Mesodermal cell (in vitro differentiated cells): Measurements from ENCODE around the gene PPTC7.
"Not testable (repeated sequence)": the region's sequence is repeated elsewhere in the genome, so short reads cannot be mapped to it uniquely, and the experiment has no call there.

Source experiments
- H3K27ac ChIP-seq: 2 replicates; pipeline ENCODE4 v1.7.0; 2013; ENCODE audit warnings: mild to moderate bottlenecking, low read depth, low read length, moderate library complexity; ENCODE audit not compliant: severe bottlenecking
- H3K36me3 ChIP-seq: 2 replicates; pipeline ENCODE4 v1.7.1; 2013; ENCODE audit warnings: mild to moderate bottlenecking, low read length, moderate library complexity; ENCODE audit not compliant: control insufficient read depth, insufficient read depth
- H3K4me1 ChIP-seq: one replicate; pipeline ENCODE4 v1.7.1; 2013; ENCODE audit warnings: mild to moderate bottlenecking, low read length; ENCODE audit not compliant: insufficient read depth, control insufficient read depth, poor library complexity, severe bottlenecking
- H3K4me3 ChIP-seq: 2 replicates; pipeline ENCODE4 v1.7.0; 2013; ENCODE audit warnings: low read length, control low read depth, mild to moderate bottlenecking; ENCODE audit not compliant: insufficient read depth, poor library complexity, severe bottlenecking; ENCODE audit errors: extremely low read depth
- H3K9me3 ChIP-seq: 2 replicates; pipeline ENCODE4 v1.7.1; 2013; ENCODE audit warnings: mild to moderate bottlenecking, low read length, moderate library complexity; ENCODE audit not compliant: control insufficient read depth
- WGBS, 2 experiments: methylation state at CpG; one replicate each; pipeline ENCODE4 v1.1.5; 2013; ENCODE audit warnings: missing lambda C conversion rate in 2 of 2; ENCODE audit not compliant: insufficient coverage in 2 of 2; 5-methylcytosine and 5-hydroxymethylcytosine counted together

Gene PPTC7

DNA sequence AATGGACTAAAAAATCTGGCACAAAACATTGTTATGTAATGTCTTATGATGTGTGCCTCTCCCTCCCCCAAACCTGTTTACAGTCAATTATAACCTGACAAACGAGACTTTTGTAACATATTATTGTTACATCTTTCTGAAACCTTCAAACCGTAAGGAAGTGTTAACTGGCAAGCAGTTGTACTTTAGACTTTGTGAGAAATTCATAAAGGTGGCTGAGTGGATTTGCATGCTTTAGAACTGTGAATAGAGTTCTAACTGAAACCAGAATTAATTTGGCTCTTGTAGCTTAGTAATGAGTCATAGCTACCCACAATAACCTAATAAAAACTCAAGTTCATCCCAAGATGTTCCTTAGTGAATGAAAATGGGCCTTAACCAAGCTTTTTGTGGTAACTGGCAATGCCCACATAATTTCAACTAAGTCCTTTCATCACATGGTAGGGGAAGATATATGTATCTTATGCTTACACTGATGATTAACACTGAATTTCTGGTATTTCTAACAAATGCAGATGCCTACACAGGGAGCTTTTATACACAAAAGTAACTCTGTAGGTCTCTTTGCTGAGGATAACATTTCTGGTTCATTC lies 51.3 kb downstream of the PPTC7 start:
- Histone ChIP-seq H3K27ac (no peak overlapping the region), H3K9me3 (no peaks in the 10 kb centered on the region), H3K36me3 (peaks cover 17% of the 10 kb centered on the region), H3K4me1 (no peaks in the 10 kb centered on the region), H3K4me3 (no peak overlapping the region)
- WGBS, 2 experiments: 86 to 100% methylated on average over 1 of the region's 2 CpGs

DNA sequence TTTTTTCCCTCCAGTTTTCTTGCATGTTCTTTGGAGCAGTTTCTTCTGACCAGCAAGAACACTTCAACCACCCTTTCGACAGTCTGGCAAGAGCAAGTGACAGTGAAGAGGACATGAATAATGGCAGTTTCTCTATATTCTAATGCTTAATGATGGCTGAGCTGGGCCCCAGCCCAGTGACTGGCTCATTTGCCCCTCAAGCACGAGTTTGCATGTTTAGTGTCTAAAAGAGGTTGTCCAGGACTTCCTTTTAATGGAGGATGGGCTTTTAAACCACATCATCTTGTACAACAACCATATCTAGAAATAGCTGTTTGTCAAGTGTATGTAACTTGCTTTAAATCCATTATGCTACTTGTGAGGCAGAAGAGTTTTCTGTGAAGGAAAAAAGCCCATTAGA lies 52.6 kb downstream of the PPTC7 start:
- Histone ChIP-seq H3K27ac (no peak overlapping the region), H3K4me3 (no peak overlapping the region), H3K9me3 (no peaks in the 10 kb centered on the region), H3K4me1 (no peaks in the 10 kb centered on the region), H3K36me3 (peaks cover 5% of the 10 kb centered on the region)
- WGBS, 2 experiments: no CpG with 5 or more reads among the region's 2 CpGs

GRCh38 chr12:110528277-110528839 lies 54.8 kb downstream of the PPTC7 start:
- H3K4me1 ChIP-seq: no peaks in the 10 kb centered on the region
- no peaks in the 10 kb centered on the region for H3K36me3 ChIP-seq
- no peaks in the 10 kb centered on the region for H3K9me3 ChIP-seq
- H3K27ac ChIP-seq: no peak overlapping the region
- H3K4me3 ChIP-seq: no peak overlapping the region
- 88 to 100% methylated on average over 2 to 3 of the region's 6 CpGs for WGBS, 2 experiments

GRCh38 chr12:110520876-110521712 lies 62.0 kb downstream of the PPTC7 start:
- not testable (repeated sequence) for H3K9me3 ChIP-seq, H3K36me3 ChIP-seq, H3K27ac ChIP-seq, H3K4me3 ChIP-seq, H3K4me1 ChIP-seq
- WGBS, 2 experiments: 90 to 93% methylated on average over 5 to 6 of the region's 11 CpGs

- H3K36me3 ChIP-seq, H3K27ac ChIP-seq, H3K4me1 ChIP-seq, H3K4me3 ChIP-seq, H3K9me3 ChIP-seq: not testable (repeated sequence)
- WGBS, 2 experiments: 92 to 95% methylated on average over 7 to 8 of the region's 8 CpGs
These were observed 65.1 kb downstream of the PPTC7 start for GRCh38 chr12:110518014-110518413.

DNA sequence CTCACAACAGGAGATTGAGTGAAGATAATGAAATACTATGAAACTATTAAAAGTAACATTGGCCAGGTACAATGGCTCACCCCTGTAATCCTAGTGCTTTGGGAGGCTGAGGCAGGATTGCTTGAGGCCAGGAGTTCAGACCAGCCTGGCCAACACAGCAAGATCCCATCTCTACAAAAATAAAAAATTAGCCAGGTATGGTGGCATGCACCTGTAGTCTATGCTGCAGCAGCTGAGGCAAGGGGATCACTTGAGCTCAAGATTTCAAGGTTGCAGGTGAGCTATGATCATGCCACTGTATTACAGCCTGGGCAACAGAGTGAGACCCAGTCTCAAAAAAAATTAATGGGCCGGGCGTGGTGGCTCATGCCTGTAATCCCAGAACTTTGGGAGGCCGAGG lies 66.1 kb downstream of the PPTC7 start:
- WGBS, 2 experiments: 77 to 82% methylated on average over 3 of the region's 3 CpGs
- no peaks in the 10 kb centered on the region for H3K4me1 ChIP-seq
- no peak overlapping the region for H3K27ac ChIP-seq
- no peak overlapping the region for H3K4me3 ChIP-seq
- no peaks in the 10 kb centered on the region for H3K36me3 ChIP-seq
- no peaks in the 10 kb centered on the region for H3K9me3 ChIP-seq

DNA sequence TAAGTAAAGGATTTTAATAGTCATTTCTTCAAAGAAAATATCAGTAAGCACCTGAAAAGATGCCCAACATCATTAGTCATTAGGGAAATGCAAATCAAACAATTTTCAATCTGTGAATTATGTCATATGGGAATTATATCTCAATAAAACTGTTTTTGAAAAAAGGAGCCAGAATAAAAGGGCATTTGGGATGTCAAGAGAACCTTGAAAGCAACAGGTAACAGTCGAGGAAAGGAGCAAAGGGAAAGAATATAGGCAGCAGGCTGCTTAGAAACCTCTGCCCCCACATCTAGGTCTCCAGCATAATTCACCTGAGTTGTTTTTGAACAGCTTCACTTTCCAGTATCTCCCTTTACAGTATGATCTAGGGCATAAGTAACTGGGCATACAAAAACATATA lies 68.8 kb downstream of the PPTC7 start:
- 60% methylated on average over 1 of the region's 1 CpG; no CpG with 5 or more reads in 1 of the 2 experiments for WGBS, 2 experiments
- H3K4me1 ChIP-seq: no peaks in the 10 kb centered on the region
- no peak overlapping the region for H3K27ac ChIP-seq
- H3K4me3 ChIP-seq: no peak overlapping the region
- H3K9me3 ChIP-seq: no peaks in the 10 kb centered on the region
- no peaks in the 10 kb centered on the region for H3K36me3 ChIP-seq

GRCh38 chr12:110513842-110514241 lies 69.3 kb downstream of the PPTC7 start:
- Histone ChIP-seq H3K4me3 (no peak overlapping the region), H3K4me1 (no peaks in the 10 kb centered on the region), H3K36me3 (no peaks in the 10 kb centered on the region), H3K27ac (no peak overlapping the region), H3K9me3 (no peaks in the 10 kb centered on the region)
- 90 to 92% methylated on average over 2 to 3 of the region's 6 CpGs for WGBS, 2 experiments

- Histone ChIP-seq H3K27ac (no peak overlapping the region), H3K4me1 (no peaks in the 10 kb centered on the region), H3K4me3 (no peak overlapping the region), H3K36me3 (no peaks in the 10 kb centered on the region), H3K9me3 (no peaks in the 10 kb centered on the region)
- WGBS, 2 experiments: no CpG with 5 or more reads among the region's 4 CpGs
These were observed 75.0 kb downstream of the PPTC7 start for GRCh38 chr12:110508071-110508586.

DNA sequence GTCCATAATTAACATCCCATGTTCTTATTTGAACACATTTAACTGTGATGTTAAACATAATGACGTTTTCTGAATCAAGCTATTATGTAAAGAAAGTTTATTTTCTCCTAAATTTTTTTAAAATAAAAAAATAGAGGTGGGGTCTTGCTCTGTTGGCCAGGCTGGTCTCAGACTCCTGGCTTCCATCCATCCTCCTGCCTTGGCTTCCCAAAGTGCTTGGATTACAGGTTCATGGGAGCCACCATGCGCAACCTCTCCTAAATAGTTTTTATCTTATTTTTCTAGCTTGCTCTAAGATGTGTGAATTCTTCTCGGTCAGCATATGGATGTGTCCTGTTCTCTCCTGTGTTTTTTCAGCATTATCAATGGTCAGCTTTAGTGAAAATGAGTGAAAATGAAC lies 77.8 kb downstream of the PPTC7 start:
- peaks cover 7% of the 10 kb centered on the region for H3K9me3 ChIP-seq
- no peak overlapping the region for H3K4me3 ChIP-seq
- no CpG with 5 or more reads among the region's 3 CpGs for WGBS, 2 experiments
- no peak overlapping the region for H3K27ac ChIP-seq
- no peaks in the 10 kb centered on the region for H3K36me3 ChIP-seq
- H3K4me1 ChIP-seq: peaks cover 3% of the 10 kb centered on the region

DNA sequence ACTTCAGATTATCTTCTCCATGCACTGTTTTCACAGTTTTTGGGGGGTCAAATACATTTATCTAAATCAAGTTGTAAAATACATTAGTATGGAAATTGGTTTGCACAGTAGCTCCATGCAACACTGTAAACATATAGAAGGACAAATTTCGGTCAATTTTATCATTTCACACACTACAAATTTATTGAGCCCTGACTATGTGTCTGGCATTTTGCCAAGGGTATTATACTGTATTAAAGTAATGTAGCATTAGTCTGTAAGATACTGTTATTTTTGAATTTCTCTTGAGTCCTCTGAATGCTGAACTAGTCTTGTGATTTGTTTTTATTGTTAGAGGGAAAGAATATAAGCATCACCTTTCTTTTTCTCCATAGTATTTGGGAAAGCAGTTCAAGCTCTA lies 79.7 kb downstream of the PPTC7 start:
- Histone ChIP-seq H3K4me3 (no peak overlapping the region), H3K27ac (no peak overlapping the region), H3K36me3 (peaks cover 7% of the 10 kb centered on the region), H3K4me1 (peaks cover 11% of the 10 kb centered on the region), H3K9me3 (peaks cover 7% of the 10 kb centered on the region)
- WGBS, 2 experiments: no CpG with 5 or more reads among the region's 1 CpG
